OCI-LY3 (cell line): ENCODE results near the gene OR3A1.

Experiments
- CTCF ChIP-seq: fragments of 200-600, 300-600 bp; sonication (generic); IDR thresholded peaks from 2 replicates; pipeline ENCODE4 v1.5.1; 2014; ENCODE audit warnings: antibody characterized with exemption, low read length, low read depth
- EZH2phosphoT487 ChIP-seq: fragments of 200-600 bp; shearing (Covaris generic); IDR thresholded peaks from 2 replicates; pipeline ENCODE4 v1.6.1; 2018; ENCODE audit warnings: antibody characterized with exemption, mixed run types, low read depth

GRCh38 chr17:3276126-3276525 is 22.0 kb downstream of the OR3A1 start:
- TF ChIP-seq EZH2phosphoT487 (no peak), CTCF (no peak)
